ENCODE measurements around the gene MYO16.
"Not testable (repeated sequence)": the region's sequence is repeated elsewhere in the genome, so short reads cannot be mapped to it uniquely, and the experiment has no call there.

Gene MYO16

DNA sequence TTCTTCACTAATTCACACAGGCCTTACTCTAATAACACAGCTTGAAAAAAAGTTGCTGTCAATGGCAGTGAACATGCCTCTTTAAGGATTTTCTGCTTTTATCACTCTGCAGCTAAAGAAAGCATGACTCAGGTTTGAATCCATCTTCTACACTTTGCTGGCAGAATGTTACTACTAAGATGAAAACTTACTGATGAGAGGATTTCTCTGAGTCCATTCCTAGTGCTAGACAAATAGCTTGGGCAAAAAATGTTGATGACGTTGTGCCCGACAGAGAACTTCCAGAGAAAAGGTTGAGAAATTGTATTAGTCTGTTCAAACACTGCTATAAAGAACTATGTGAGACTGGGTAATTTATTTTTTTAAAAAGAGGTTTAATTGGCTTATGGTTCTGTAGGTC lies 585.0 kb downstream of the MYO16 start:
- H3K9me3 ChIP-seq (ENCODE audit: insufficient read depth, low read depth, low read length) = no peaks in the 10 kb centered on the region
- no peaks in the 10 kb centered on the region for H3K27me3 ChIP-seq (ENCODE audit: insufficient read depth, low read length)
- no peak overlapping the region for H3K9ac ChIP-seq (ENCODE audit: low read depth, low read length)
- 94% methylated on average over 2 of the region's 2 CpGs for WGBS
- peaks cover 7% of the 10 kb centered on the region; the same call in 1 of the 2 replicates for H3K4me1 ChIP-seq (ENCODE audit: insufficient read depth, low read length)
- no peak overlapping the region for H3K4me3 ChIP-seq (ENCODE audit: low read length)
- no peak overlapping the region for H3K27ac ChIP-seq (ENCODE audit: low read depth, low read length)
- no peaks in the 10 kb centered on the region for H3K36me3 ChIP-seq (ENCODE audit: insufficient read depth, low read length)

DNA sequence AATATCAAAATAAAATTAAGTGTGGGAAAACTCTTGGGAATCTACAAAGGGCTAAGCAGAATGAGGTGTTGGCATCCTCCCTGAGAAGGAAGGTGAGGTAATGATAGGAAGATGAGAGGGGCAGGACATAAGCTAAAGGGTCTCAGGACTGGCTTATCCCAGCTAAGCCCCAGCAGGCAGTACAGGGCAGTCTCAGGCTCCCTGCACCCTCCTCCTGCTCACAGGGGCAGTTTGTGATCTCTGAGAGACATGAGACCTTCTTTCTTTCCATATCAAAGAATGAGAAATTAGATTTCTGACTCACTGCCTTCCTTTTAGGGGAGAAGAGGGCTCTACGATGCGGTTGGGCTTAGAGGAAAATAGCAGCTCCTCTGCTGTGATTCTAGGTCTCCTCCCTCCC lies 586.0 kb downstream of the MYO16 start:
- no peak overlapping the region for H3K9ac ChIP-seq (ENCODE audit: low read depth, low read length)
- no peak overlapping the region for H3K4me3 ChIP-seq (ENCODE audit: low read length)
- no peaks in the 10 kb centered on the region for H3K36me3 ChIP-seq (ENCODE audit: insufficient read depth, low read length)
- H3K27me3 ChIP-seq (ENCODE audit: insufficient read depth, low read length) = no peaks in the 10 kb centered on the region
- H3K9me3 ChIP-seq (ENCODE audit: insufficient read depth, low read depth, low read length) = no peaks in the 10 kb centered on the region
- no peak overlapping the region for H3K27ac ChIP-seq (ENCODE audit: low read depth, low read length)
- whole genome bisulfite sequencing = 89% methylated on average over 2 of the region's 2 CpGs
- peaks cover 7% of the 10 kb centered on the region; the same call in 1 of the 2 replicates for H3K4me1 ChIP-seq (ENCODE audit: insufficient read depth, low read length)

DNA sequence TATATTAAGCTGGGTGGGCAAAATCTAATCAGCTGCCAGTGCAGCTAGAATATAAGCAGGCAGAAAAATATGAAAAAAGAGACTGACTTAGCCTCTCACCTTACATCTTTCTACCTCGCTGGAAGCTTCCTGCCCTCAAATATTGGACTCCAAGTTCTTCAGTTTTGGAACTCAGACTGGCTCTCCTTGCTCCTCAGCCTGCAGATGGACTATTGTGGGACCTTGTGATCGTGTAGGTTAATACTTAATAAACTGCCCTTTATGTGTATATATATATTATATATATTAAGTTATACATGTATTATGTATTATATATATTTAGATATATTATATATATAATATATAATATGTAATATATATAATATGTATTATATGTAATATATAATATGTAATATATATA lies 588.1 kb downstream of the MYO16 start:
- 100% methylated on average over 1 of the region's 2 CpGs for WGBS

DNA sequence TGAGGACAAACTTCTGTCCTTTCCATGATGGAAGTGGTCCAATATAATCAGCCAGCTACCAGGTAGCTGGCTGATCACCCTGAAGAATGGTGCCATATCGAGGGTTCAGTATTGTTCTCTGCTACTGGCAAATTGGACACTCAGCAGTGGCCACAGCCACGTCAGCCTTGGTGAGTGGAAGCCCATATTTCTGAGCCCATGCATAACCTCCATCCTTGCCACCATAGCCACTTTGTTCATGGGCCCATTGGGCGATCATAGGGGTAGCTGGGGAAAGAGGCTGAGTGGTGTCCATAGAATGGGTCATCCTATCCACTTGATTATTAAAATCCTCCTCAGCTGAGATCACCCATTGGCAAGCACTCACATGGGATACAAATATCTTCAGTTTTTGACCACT lies 591.2 kb downstream of the MYO16 start:
- Histone ChIP-seq H3K4me1 (ENCODE audit: insufficient read depth, low read length) (no peaks in the 10 kb centered on the region), H3K27me3 (ENCODE audit: insufficient read depth, low read length) (no peaks in the 10 kb centered on the region), H3K9ac (ENCODE audit: low read depth, low read length) (no peak overlapping the region), H3K9me3 (ENCODE audit: insufficient read depth, low read depth, low read length) (peaks cover 15% of the 10 kb centered on the region), H3K36me3 (ENCODE audit: insufficient read depth, low read length) (no peaks in the 10 kb centered on the region), H3K4me3 (ENCODE audit: low read length) (no peak overlapping the region), H3K27ac (ENCODE audit: low read depth, low read length) (no peak overlapping the region)
- 99% methylated on average over 3 of the region's 3 CpGs for WGBS

More for the DNA sequence above, 588.1 kb downstream of the MYO16 start:
- not testable (repeated sequence) for H3K27me3 ChIP-seq (ENCODE audit: insufficient read depth, low read length); H3K4me1 ChIP-seq (ENCODE audit: insufficient read depth, low read length); H3K4me3 ChIP-seq (ENCODE audit: low read length); H3K36me3 ChIP-seq (ENCODE audit: insufficient read depth, low read length); H3K9ac ChIP-seq (ENCODE audit: low read depth, low read length); H3K9me3 ChIP-seq (ENCODE audit: insufficient read depth, low read depth, low read length); H3K27ac ChIP-seq (ENCODE audit: low read depth, low read length)

DNA sequence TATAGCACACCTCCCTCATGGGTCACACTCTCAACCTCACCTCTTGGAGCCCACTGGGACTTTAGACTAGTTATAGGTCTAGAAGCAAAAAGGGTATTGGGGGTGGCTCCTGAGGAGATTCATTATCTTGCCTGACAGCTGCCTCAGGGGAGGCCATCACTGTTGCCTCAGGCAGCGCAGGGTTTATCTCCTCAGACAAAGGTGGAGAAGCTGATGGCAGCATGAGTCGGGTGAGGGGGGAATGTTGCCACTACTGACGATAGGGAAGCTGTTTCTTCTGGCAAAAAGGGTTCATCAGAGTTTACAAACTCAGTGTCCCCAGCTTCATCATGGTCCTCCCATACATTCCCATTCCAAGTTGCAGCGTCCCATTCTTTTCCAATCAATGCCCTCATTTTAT lies 594.6 kb downstream of the MYO16 start:
- Histone ChIP-seq H3K36me3 (ENCODE audit: insufficient read depth, low read length) (no peaks in the 10 kb centered on the region), H3K9me3 (ENCODE audit: insufficient read depth, low read depth, low read length) (peaks cover 15% of the 10 kb centered on the region), H3K9ac (ENCODE audit: low read depth, low read length) (no peak overlapping the region), H3K4me3 (ENCODE audit: low read length) (no peak overlapping the region), H3K4me1 (ENCODE audit: insufficient read depth, low read length) (no peaks in the 10 kb centered on the region), H3K27ac (ENCODE audit: low read depth, low read length) (no peak overlapping the region), H3K27me3 (ENCODE audit: insufficient read depth, low read length) (no peaks in the 10 kb centered on the region)
- 89% methylated on average over 4 of the region's 4 CpGs for WGBS

DNA sequence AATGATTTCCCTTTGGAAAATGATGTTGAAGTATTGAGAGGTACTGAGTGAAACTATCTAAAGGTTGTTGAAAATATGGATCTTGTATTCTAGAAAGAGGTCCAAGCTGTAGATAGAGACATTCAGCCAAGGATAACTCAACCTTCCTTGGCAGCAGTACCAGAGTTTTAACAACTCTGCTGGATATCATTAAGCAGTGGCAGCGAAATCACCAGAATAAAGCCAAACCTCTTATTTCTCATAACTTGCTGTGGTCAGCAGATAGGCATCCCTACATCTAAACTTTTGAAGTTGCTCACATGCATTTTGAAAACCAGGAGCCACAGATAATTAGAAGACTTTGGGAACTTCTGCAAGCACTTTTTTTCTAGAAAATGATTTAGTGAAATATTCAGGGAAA lies 597.2 kb downstream of the MYO16 start:
- H3K4me3 ChIP-seq (ENCODE audit: low read length) = no peak overlapping the region
- no peak overlapping the region for H3K27ac ChIP-seq (ENCODE audit: low read depth, low read length)
- H3K36me3 ChIP-seq (ENCODE audit: insufficient read depth, low read length) = no peaks in the 10 kb centered on the region
- 89% methylated on average over 1 of the region's 1 CpG for WGBS
- H3K4me1 ChIP-seq (ENCODE audit: insufficient read depth, low read length) = no peaks in the 10 kb centered on the region
- no peak overlapping the region for H3K9ac ChIP-seq (ENCODE audit: low read depth, low read length)
- H3K9me3 ChIP-seq (ENCODE audit: insufficient read depth, low read depth, low read length) = peaks cover 20% of the 10 kb centered on the region
- no peaks in the 10 kb centered on the region for H3K27me3 ChIP-seq (ENCODE audit: insufficient read depth, low read length)

DNA sequence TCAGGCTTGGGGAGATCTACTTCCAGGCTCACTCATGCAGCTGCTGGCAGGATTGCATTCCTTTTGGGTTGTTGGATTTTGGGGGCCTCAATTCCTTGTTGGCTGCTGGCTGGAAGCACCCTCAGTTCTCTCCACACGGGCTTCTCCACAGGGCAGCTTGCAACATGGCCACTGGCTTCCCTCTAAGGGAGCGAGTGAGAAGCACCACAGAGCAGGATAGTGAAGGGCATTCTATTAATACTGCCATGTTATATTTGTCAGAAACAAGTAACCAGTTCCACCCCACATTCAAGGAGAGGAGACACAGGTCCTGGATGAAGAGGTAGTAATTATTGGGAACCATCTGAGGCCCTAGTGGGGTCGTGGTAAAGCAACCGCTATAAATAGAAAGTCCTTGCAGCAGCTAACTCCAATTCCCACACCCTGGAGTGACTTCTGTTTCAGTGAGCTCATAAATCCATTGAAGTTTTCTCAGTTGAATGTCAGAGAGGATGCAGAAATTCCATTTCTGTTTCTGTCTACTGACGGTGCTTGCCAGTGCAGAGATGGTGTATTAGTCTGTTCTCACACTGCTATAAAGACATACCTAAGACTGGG lies 598.0 kb downstream of the MYO16 start:
- no peaks in the 10 kb centered on the region for H3K4me1 ChIP-seq (ENCODE audit: insufficient read depth, low read length)
- H3K36me3 ChIP-seq (ENCODE audit: insufficient read depth, low read length) = no peaks in the 10 kb centered on the region
- no peak overlapping the region for H3K9ac ChIP-seq (ENCODE audit: low read depth, low read length)
- no peak overlapping the region for H3K4me3 ChIP-seq (ENCODE audit: low read length)
- 97% methylated on average over 3 of the region's 5 CpGs for WGBS
- H3K27me3 ChIP-seq (ENCODE audit: insufficient read depth, low read length) = no peaks in the 10 kb centered on the region
- peaks cover 20% of the 10 kb centered on the region for H3K9me3 ChIP-seq (ENCODE audit: insufficient read depth, low read depth, low read length)
- H3K27ac ChIP-seq (ENCODE audit: low read depth, low read length) = no peak overlapping the region

DNA sequence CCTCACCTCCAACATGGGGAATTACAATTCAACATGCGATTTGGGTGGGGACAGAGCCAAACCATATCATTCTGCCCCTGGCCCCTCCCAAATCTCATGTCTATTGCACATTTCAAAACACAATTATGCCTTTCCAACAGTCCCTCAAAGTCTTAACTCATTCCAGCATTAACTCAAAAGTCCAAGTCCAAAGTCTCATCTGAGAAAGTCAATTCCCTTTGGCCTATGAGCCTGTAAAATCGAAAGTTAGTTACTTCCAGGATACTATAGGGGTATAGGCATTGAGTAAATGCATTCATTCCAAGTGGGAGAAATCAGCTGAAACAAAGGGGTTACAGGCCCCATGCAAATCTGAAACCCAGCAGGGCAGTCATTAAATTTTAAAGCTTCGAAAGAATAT lies 598.8 kb downstream of the MYO16 start:
- peaks cover 14% of the 10 kb centered on the region for H3K9me3 ChIP-seq (ENCODE audit: insufficient read depth, low read depth, low read length)
- H3K9ac ChIP-seq (ENCODE audit: low read depth, low read length) = no peak overlapping the region
- 99% methylated on average over 3 of the region's 3 CpGs for WGBS

DNA sequence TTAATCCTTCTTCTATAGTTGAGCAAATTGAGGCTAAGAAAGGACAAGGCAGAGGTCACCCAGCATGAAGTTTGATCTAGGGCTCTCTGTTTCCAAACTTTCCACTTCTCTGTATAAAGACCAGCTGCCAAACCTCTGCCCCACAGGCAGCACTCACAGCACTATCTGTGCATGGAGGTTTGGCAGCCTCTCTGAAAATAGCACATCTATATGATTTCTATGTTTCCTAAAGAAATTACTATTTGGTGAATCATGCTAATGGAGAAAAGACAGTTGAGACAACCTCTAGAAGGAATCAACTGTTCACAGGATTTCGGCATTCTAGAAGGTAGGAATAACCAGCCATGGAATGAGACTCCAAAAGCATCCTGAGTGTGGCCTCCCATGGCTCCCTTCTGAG lies 602.5 kb downstream of the MYO16 start:
- WGBS = 87% methylated on average over 1 of the region's 1 CpG
- Histone ChIP-seq H3K27ac (ENCODE audit: low read depth, low read length) (no peak overlapping the region), H3K36me3 (ENCODE audit: insufficient read depth, low read length) (no peaks in the 10 kb centered on the region), H3K4me3 (ENCODE audit: low read length) (no peak overlapping the region), H3K9ac (ENCODE audit: low read depth, low read length) (no peak overlapping the region), H3K9me3 (ENCODE audit: insufficient read depth, low read depth, low read length) (0 out of 2 replicates have a peak, but pooled peaks cover 4% of the 10 kb centered on the region), H3K27me3 (ENCODE audit: insufficient read depth, low read length) (no peaks in the 10 kb centered on the region), H3K4me1 (ENCODE audit: insufficient read depth, low read length) (no peaks in the 10 kb centered on the region)

More for the DNA sequence above, 598.8 kb downstream of the MYO16 start:
- no peaks in the 10 kb centered on the region for H3K27me3 ChIP-seq (ENCODE audit: insufficient read depth, low read length)
- H3K4me3 ChIP-seq (ENCODE audit: low read length) = no peak overlapping the region
- H3K27ac ChIP-seq (ENCODE audit: low read depth, low read length) = no peak overlapping the region
- no peaks in the 10 kb centered on the region for H3K36me3 ChIP-seq (ENCODE audit: insufficient read depth, low read length)
- H3K4me1 ChIP-seq (ENCODE audit: insufficient read depth, low read length) = no peaks in the 10 kb centered on the region

DNA sequence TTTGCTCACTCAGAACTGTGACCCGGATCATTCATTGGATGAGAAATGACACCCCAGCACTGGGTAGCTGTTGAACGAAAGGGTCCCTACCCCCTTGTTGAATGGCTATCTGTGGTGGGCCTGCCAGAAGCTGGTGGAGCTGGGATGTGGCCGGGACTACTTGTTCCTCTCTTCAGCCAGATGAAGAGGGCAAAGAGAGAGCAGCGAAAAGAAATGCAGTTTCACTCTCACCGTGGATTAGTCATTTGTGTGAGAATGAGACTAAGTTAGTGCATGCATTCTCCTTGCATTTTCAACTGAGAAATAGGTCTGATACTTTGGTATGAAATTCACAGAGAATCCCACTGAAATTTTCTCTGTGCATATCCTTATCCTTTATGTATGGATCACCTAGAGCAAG lies 603.9 kb downstream of the MYO16 start:
- Histone ChIP-seq H3K9me3 (ENCODE audit: insufficient read depth, low read depth, low read length) (0 out of 2 replicates have a peak, but pooled peaks cover 4% of the 10 kb centered on the region), H3K4me3 (ENCODE audit: low read length) (no peak overlapping the region), H3K9ac (ENCODE audit: low read depth, low read length) (no peak overlapping the region), H3K27ac (ENCODE audit: low read depth, low read length) (no peak overlapping the region), H3K36me3 (ENCODE audit: insufficient read depth, low read length) (no peaks in the 10 kb centered on the region), H3K27me3 (ENCODE audit: insufficient read depth, low read length) (no peaks in the 10 kb centered on the region), H3K4me1 (ENCODE audit: insufficient read depth, low read length) (no peaks in the 10 kb centered on the region)
- WGBS = 89% methylated on average over 5 of the region's 5 CpGs

DNA sequence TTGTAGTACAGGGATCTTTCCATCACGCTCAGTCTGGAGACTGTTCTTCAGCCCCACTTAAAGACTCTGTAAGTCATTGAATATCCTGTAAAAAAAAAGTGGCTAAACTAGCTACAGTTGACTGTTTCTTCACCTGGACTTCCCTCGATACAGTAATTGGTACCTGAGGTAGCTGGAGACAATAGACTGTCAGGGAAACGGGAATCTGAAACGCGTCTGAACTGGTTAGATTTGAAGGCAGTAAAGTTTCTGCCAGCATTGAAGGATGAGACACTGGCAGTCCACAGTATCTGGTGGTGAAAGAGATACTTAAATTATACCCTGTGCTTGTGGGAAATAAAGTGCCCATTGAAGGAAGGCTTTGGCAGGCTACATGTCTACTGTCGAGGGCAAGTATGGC lies 606.5 kb downstream of the MYO16 start:
- no peak overlapping the region for H3K27ac ChIP-seq (ENCODE audit: low read depth, low read length)
- H3K4me3 ChIP-seq (ENCODE audit: low read length) = no peak overlapping the region
- 80% methylated on average over 6 of the region's 6 CpGs for WGBS
- no peaks in the 10 kb centered on the region for H3K27me3 ChIP-seq (ENCODE audit: insufficient read depth, low read length)
- H3K9ac ChIP-seq (ENCODE audit: low read depth, low read length) = no peak overlapping the region
- no peaks in the 10 kb centered on the region for H3K9me3 ChIP-seq (ENCODE audit: insufficient read depth, low read depth, low read length)
- H3K36me3 ChIP-seq (ENCODE audit: insufficient read depth, low read length) = no peaks in the 10 kb centered on the region
- H3K4me1 ChIP-seq (ENCODE audit: insufficient read depth, low read length) = no peaks in the 10 kb centered on the region

DNA sequence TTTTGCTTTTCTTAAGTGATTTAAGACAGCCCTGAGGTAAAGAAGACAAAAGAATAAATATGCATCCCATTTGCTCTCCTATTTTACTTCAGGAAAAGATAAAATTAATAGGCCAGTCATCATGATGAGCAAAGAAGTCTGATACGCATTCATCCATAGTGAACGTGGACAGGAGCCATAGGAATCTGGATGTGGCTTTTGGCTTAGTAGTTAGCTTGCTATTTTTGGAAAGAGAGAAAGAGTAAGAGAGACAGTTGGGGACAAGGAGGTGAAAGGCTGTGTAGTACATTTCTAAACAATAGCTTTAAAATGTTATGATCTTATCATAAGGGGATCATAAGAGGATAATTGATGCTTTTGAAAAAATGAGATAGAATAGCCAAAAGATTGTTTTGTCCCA lies 611.7 kb downstream of the MYO16 start:
- Histone ChIP-seq H3K27ac (ENCODE audit: low read depth, low read length) (no peak overlapping the region), H3K36me3 (ENCODE audit: insufficient read depth, low read length) (no peaks in the 10 kb centered on the region), H3K4me1 (ENCODE audit: insufficient read depth, low read length) (peaks cover 5% of the 10 kb centered on the region; the same call in 1 of the 2 replicates), H3K9ac (ENCODE audit: low read depth, low read length) (no peak overlapping the region), H3K27me3 (ENCODE audit: insufficient read depth, low read length) (no peaks in the 10 kb centered on the region), H3K9me3 (ENCODE audit: insufficient read depth, low read depth, low read length) (no peaks in the 10 kb centered on the region), H3K4me3 (ENCODE audit: low read length) (no peak overlapping the region)
- WGBS = over 99% methylated on average over 2 of the region's 2 CpGs

Data from HUES64 (cell line).